Choroid plexus epithelial cell (primary cell): ENCODE data around the gene ASTN2.
A peak's percentile ranks its signal among the peaks of the same experiment; 100 is the strongest.

ENCODE experiments used
- DNase-seq: peaks from one replicate; pipeline ENCODE4 v3.0.0-alpha.2; 2010; ENCODE audit warnings: low read depth
- H3K4me3 ChIP-seq: 2 replicates; pipeline ENCODE4 v1.5.1; 2011; ENCODE audit warnings: low read depth, mild to moderate bottlenecking, control low read depth, low read length, moderate library complexity
- CTCF ChIP-seq: conservative IDR thresholded peaks from 2 replicates; pipeline ENCODE4 v1.5.1; 2011; ENCODE audit warnings: low read depth, mild to moderate bottlenecking, control low read depth, inconsistent platforms, low read length, moderate library complexity

ASTN2 gene

DNA sequence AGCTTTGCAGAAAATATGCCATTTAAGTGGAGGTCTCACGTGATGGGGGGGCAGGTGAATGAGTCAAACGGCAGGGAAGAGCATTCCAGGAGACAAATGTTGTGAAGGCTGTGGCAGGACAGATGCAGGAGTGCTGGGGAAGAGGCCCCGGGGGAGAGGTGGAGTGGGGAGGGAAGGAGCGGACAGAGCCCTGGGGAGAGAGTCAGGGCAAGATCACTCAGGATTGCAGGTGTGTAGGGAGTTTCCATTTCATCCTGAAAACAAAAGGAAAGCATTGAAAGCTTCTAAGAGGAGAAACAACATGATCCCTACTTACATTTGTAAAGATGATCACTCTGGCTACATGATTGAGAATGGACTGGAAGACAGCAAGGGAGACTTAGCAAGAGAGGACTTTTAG lies 323.3 kb downstream of the ASTN2 start:
- no peak overlapping the region for H3K4me3 ChIP-seq
- TF ChIP-seq CTCF: no peak
- no peak for DNase-seq

DNA sequence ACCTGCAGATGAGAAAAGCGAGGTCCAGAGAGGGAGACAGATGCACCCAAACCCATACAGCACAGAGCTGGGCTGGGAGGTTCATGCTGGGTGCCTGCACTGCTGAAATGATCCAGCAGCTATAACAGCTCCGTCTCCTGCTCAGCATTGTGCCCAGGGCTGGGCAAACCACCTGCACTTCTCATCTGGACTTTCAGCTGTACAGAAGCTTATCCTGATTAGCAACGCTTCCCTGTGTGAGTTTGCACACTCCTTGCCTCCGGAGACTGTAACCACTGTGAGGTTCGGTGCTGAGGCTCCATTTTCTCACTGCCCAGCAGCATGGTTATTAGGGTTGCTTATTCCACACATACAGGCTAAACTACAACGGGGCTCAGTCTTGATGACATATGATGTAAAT lies 326.1 kb downstream of the ASTN2 start:
- H3K4me3 ChIP-seq: no peak overlapping the region
- DNase-seq: no peak
- TF ChIP-seq CTCF: no peak

GRCh38 chr9:117088140-117088539 lies 326.7 kb downstream of the ASTN2 start:
- no peak for DNase-seq
- no peak for TF ChIP-seq CTCF
- H3K4me3 ChIP-seq: no peak overlapping the region

GRCh38 chr9:117084221-117084620 lies 330.6 kb downstream of the ASTN2 start:
- no peak for TF ChIP-seq CTCF
- no peak overlapping the region for H3K4me3 ChIP-seq
- DNase-seq: peak; percentile 13

GRCh38 chr9:117083559-117083958 lies 331.3 kb downstream of the ASTN2 start:
- no peak for TF ChIP-seq CTCF
- H3K4me3 ChIP-seq: no peak overlapping the region
- no peak for DNase-seq

DNA sequence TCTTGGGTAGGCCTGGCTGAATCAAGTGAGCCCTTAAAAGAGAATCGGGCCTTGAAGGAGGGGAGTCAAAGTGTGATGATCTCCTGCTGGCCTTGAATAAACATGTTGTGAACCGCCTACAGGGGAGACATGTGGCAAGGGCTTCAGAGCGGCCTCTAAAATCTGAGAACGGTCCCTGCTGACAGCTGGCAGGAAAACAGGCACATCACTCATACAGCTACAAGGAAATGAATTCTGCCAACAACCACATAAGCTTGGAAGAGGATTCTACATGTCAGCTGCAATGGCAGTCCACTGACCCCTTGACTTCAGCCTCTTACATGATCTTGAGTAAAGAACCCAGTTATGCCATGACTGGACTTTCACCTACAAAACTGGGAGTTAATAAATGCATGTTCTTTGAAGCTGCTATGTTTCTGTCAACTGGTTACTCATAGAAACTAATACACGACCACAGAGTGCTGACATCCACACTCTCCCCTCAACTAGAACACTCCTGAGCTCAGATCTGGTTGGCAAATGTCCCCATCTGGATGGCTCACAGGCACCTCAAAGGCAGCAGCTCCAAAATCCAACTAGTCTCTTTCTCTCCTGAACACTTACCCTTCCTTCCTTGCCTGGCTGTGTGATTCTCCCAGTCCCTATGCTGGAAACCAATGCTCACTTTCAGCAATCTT lies 333.1 kb downstream of the ASTN2 start:
- peak; percentile 40 for DNase-seq
- TF ChIP-seq CTCF: no peak
- no peak overlapping the region for H3K4me3 ChIP-seq

- no peak for TF ChIP-seq CTCF
- no peak overlapping the region for H3K4me3 ChIP-seq
- no peak for DNase-seq
Measured at GRCh38 chr9:117080765-117081390, 334.0 kb downstream of the ASTN2 start.
